Spleen (tissue), 7 donors: Measurements from ENCODE around the gene ITGAE.

Experiments used
- CTCF ChIP-seq, 11 experiments: fragments of 200-600 bp in 7 of 11; fragments of 450-650 bp in 4 of 11; sonication (generic) in 4 of 11; IDR thresholded peaks in 8 of 11; conservative IDR thresholded peaks in 3 of 11; 1 replicate in 7 of 11; 2 replicates in 4 of 11; pipeline versions ENCODE4 v1.4.0 to v1.8.0; 2016 to 2021; ENCODE audit warnings: antibody characterized with exemption in 11 of 11, inconsistent platforms in 4 of 11, mild to moderate bottlenecking in 1 of 11
- POLR2A ChIP-seq, 3 donors: fragments of 450-650 bp; IDR thresholded peaks; one replicate each; pipeline ENCODE4 v1.5.1; 2017; ENCODE audit warnings: antibody characterized with exemption in 3 of 3, mild to moderate bottlenecking in 1 of 3
- donor health status: DM: no; HTN: no; CAD: no; lungs with moderate emphysema.
- donor health status: DM: no; HTN: no; CAD: no.
- donor health status: DM: no; HTN: no; CAD: no.

- TF ChIP-seq POLR2A (IDR thresholded peaks at IDR 0.05) (no peak), CTCF (IDR thresholded peaks at IDR 0.05 in 8 of 11, conservative IDR thresholded peaks at IDR 0.05 in 3 of 11) (no peak)
These were observed 3.5 kb upstream of the ITGAE start for GRCh38 chr17:3804503-3804931.
